MM.1S (cell line): Measurements from ENCODE around the gene TXNDC15.

ENCODE experiments used
- DNase-seq: peaks from one replicate; pipeline ENCODE4 v3.0.0-alpha.2; 2015
- H2AFZ ChIP-seq: fragments of 300-600 bp; sonication (generic); 2 replicates; pipeline ENCODE4 v1.6.0; 2016; ENCODE audit warnings: antibody characterized with exemption, low read length
- H3F3A ChIP-seq: fragments of 300-600 bp; sonication (generic); 2 replicates; pipeline ENCODE4 v1.6.1; 2016; ENCODE audit warnings: mild to moderate bottlenecking, antibody characterized with exemption, low read length, moderate library complexity, mixed read lengths; ENCODE audit not compliant: insufficient read depth
- H3K27ac ChIP-seq: fragments of 300-600 bp; sonication (generic); 2 replicates; pipeline ENCODE4 v1.5.1; 2016; ENCODE audit warnings: mild to moderate bottlenecking, low read length
- H3K27me3 ChIP-seq: fragments of 300-600 bp; sonication (generic); replicated peaks from 2 replicates; pipeline ENCODE4 v1.6.0; 2016; ENCODE audit warnings: low read length; ENCODE audit not compliant: insufficient read depth
- H3K36me3 ChIP-seq: fragments of 300-600 bp; sonication (generic); replicated peaks from 2 replicates; pipeline ENCODE4 v1.6.1; 2016; ENCODE audit warnings: mild to moderate bottlenecking, low read length, mixed read lengths; ENCODE audit not compliant: insufficient read depth
- H3K4me1 ChIP-seq: fragments of 300-600 bp; sonication (generic); 2 replicates; pipeline ENCODE4 v1.6.1; 2016; ENCODE audit warnings: low read length, mixed read lengths
- H3K4me2 ChIP-seq: fragments of 300-600 bp; sonication (generic); 2 replicates; pipeline ENCODE4 v1.6.0; 2016; ENCODE audit warnings: low read depth, low read length
- H3K4me3 ChIP-seq: fragments of 300-600 bp; sonication (generic); 2 replicates; pipeline ENCODE4 v1.5.1; 2016; ENCODE audit warnings: low read length, mixed read lengths
- H3K79me2 ChIP-seq: fragments of 300-600 bp; sonication (generic); 2 replicates; pipeline ENCODE4 v1.6.1; 2016; ENCODE audit warnings: mixed run types, low read length, mixed read lengths
- H3K9ac ChIP-seq: fragments of 300-600 bp; sonication (generic); 2 replicates; pipeline ENCODE4 v1.6.1; 2016; ENCODE audit warnings: low read length, mixed read lengths
- H3K9me2 ChIP-seq: fragments of 300-600 bp; sonication (generic); replicated peaks from 2 replicates; pipeline ENCODE4 v1.6.1; 2016; ENCODE audit warnings: mild to moderate bottlenecking, low read length, mixed read lengths; ENCODE audit not compliant: insufficient read depth
- H3K9me3 ChIP-seq: fragments of 300-600 bp; sonication (generic); replicated peaks from 2 replicates; pipeline ENCODE4 v1.6.1; 2016; ENCODE audit warnings: mild to moderate bottlenecking, low read length, mixed read lengths; ENCODE audit not compliant: insufficient read depth
- H4K20me1 ChIP-seq: fragments of 300-600 bp; sonication (generic); 2 replicates; pipeline ENCODE4 v1.6.1; 2016; ENCODE audit warnings: mild to moderate bottlenecking, low read length, moderate library complexity, mixed read lengths; ENCODE audit not compliant: insufficient read depth
- CTCF ChIP-seq: fragments of 300-600 bp; sonication (generic); IDR thresholded peaks from 2 replicates; pipeline ENCODE4 v1.5.1; 2016; ENCODE audit warnings: antibody characterized with exemption, low read length, mixed read lengths
- EZH2 ChIP-seq: fragments of 300-600 bp; sonication (generic); optimal IDR thresholded peaks from 2 replicates; pipeline ENCODE3; 2017; ENCODE audit warnings: low read depth, mild to moderate bottlenecking, antibody characterized with exemption, low read length, mixed read lengths
- EZH2phosphoT487 ChIP-seq: fragments of 300-600 bp; sonication (generic); IDR thresholded peaks from 2 replicates; pipeline ENCODE4 v1.6.1; 2018; ENCODE audit warnings: antibody characterized with exemption, low read length

TXNDC15 gene

GRCh38 chr5:134887593-134888159 is 13.5 kb downstream of the TXNDC15 start:
- no peaks in the 10 kb centered on the region for H3K36me3 ChIP-seq
- no peak overlapping the region for H3K4me2 ChIP-seq
- no peak overlapping the region for H3K27ac ChIP-seq
- 0 out of 2 replicates have a peak, but pooled peaks cover 4% of the 10 kb centered on the region for H4K20me1 ChIP-seq
- no peak for DNase-seq
- H3K9me3 ChIP-seq: no peaks in the 10 kb centered on the region
- peaks cover 53% of the 10 kb centered on the region for H3K79me2 ChIP-seq
- no peak overlapping the region for H3K9ac ChIP-seq
- no peaks in the 10 kb centered on the region for H3K4me1 ChIP-seq
- TF ChIP-seq EZH2: no peak
- no peak for TF ChIP-seq CTCF
- no peak for TF ChIP-seq EZH2phosphoT487
- no peak overlapping the region for H3K4me3 ChIP-seq
- H2AFZ ChIP-seq: no peak overlapping the region
- no peaks in the 10 kb centered on the region for H3F3A ChIP-seq
- no peaks in the 10 kb centered on the region for H3K9me2 ChIP-seq
- no peaks in the 10 kb centered on the region for H3K27me3 ChIP-seq

GRCh38 chr5:134889335-134889734 is 15.2 kb downstream of the TXNDC15 start:
- Histone ChIP-seq H3K27ac (no peak overlapping the region), H3K27me3 (no peaks in the 10 kb centered on the region), H3K79me2 (peaks cover 46% of the 10 kb centered on the region), H3K4me1 (no peaks in the 10 kb centered on the region), H3K36me3 (no peaks in the 10 kb centered on the region), H3K9ac (no peak overlapping the region), H3K9me2 (no peaks in the 10 kb centered on the region), H2AFZ (no peak overlapping the region), H3F3A (no peaks in the 10 kb centered on the region), H3K4me2 (no peak overlapping the region), H3K4me3 (no peak overlapping the region), H3K9me3 (no peaks in the 10 kb centered on the region), H4K20me1 (0 out of 2 replicates have a peak, but pooled peaks cover 4% of the 10 kb centered on the region)
- no peak for DNase-seq
- TF ChIP-seq EZH2 (no peak), CTCF (no peak), EZH2phosphoT487 (no peak)

GRCh38 chr5:134891473-134891872 is 17.3 kb downstream of the TXNDC15 start:
- no peak for TF ChIP-seq EZH2phosphoT487
- no peak for TF ChIP-seq CTCF
- no peak for TF ChIP-seq EZH2
- H3K9ac ChIP-seq: no peak overlapping the region
- H3K27me3 ChIP-seq: no peaks in the 10 kb centered on the region
- no peak overlapping the region for H3K27ac ChIP-seq
- H3K4me1 ChIP-seq: no peaks in the 10 kb centered on the region
- no peaks in the 10 kb centered on the region for H3F3A ChIP-seq
- H3K9me2 ChIP-seq: no peaks in the 10 kb centered on the region
- no peaks in the 10 kb centered on the region for H3K9me3 ChIP-seq
- H3K36me3 ChIP-seq: no peaks in the 10 kb centered on the region; the same call in 1 of the 2 replicates
- no peak for DNase-seq
- no peak overlapping the region for H3K4me3 ChIP-seq
- H4K20me1 ChIP-seq: 0 out of 2 replicates have a peak, but pooled peaks cover 3% of the 10 kb centered on the region
- peaks cover 25% of the 10 kb centered on the region for H3K79me2 ChIP-seq
- H2AFZ ChIP-seq: no peak overlapping the region
- no peak overlapping the region for H3K4me2 ChIP-seq
